NCI-H2227 treated with DMSO at 0.1 percent for 48 hours (cell line): ENCODE data around the gene PRDM5.

Experiments
- DNase-seq: peaks from one replicate; lab custom pipeline; 2025; lab: John Stamatoyannopoulos, UW

PRDM5 gene

GRCh38 chr4:120903419-120903818, 19.1 kb downstream of the PRDM5 start:
- DNase-seq, result no peak

- DNase-seq, result no peak
Measured at GRCh38 chr4:120902925-120903324, 19.6 kb downstream of the PRDM5 start.

GRCh38 chr4:120901731-120902130, 20.8 kb downstream of the PRDM5 start:
- no peak for DNase-seq

GRCh38 chr4:120897981-120898719, 24.4 kb downstream of the PRDM5 start:
- DNase-seq, result no peak

- DNase-seq, result no peak
Measured at GRCh38 chr4:120895554-120895953, 27.0 kb downstream of the PRDM5 start.

- DNase-seq, result no peak
Measured at GRCh38 chr4:120893314-120893713, 29.2 kb downstream of the PRDM5 start.

- no peak for DNase-seq
Measured at GRCh38 chr4:120886191-120886590, 36.3 kb downstream of the PRDM5 start.

- DNase-seq, result no peak
Measured at GRCh38 chr4:120881846-120882245, 40.7 kb downstream of the PRDM5 start.

GRCh38 chr4:120881351-120881750, 41.2 kb downstream of the PRDM5 start:
- DNase-seq, result no peak

- DNase-seq, result no peak
Measured at GRCh38 chr4:120877021-120877420, 45.5 kb downstream of the PRDM5 start.

- DNase-seq, result no peak
Measured at GRCh38 chr4:120874792-120875774, 47.4 kb downstream of the PRDM5 start.

- no peak for DNase-seq
Measured at GRCh38 chr4:120873554-120873953, 49.0 kb downstream of the PRDM5 start.

- no peak for DNase-seq
Measured at GRCh38 chr4:120871173-120871572, 51.4 kb downstream of the PRDM5 start.

GRCh38 chr4:120870279-120870673, 52.2 kb downstream of the PRDM5 start:
- no peak for DNase-seq

- no peak for DNase-seq
Measured at GRCh38 chr4:120869613-120870278, 52.8 kb downstream of the PRDM5 start.

GRCh38 chr4:120867506-120867905, 55.0 kb downstream of the PRDM5 start:
- no peak for DNase-seq

GRCh38 chr4:120865985-120866384, 56.5 kb downstream of the PRDM5 start:
- no peak for DNase-seq

GRCh38 chr4:120864969-120865368, 57.6 kb downstream of the PRDM5 start:
- DNase-seq, result no peak

- no peak for DNase-seq
Measured at GRCh38 chr4:120862432-120862831, 60.1 kb downstream of the PRDM5 start.

GRCh38 chr4:120861852-120862251, 60.7 kb downstream of the PRDM5 start:
- DNase-seq, result no peak

GRCh38 chr4:120858776-120859175, 63.8 kb downstream of the PRDM5 start:
- no peak for DNase-seq

GRCh38 chr4:120857312-120857711, 65.2 kb downstream of the PRDM5 start:
- no peak for DNase-seq

- no peak for DNase-seq
Measured at GRCh38 chr4:120856294-120856693, 66.2 kb downstream of the PRDM5 start.
